Common myeloid progenitor, CD34-positive (primary cell): ENCODE results near the gene ATP8B3.

Source experiments
- CTCF ChIA-PET: fragments of 350-600 bp; sonication (Branson Sonifier 250); formaldehyde crosslinking; loops from one replicate; lab custom pipeline; 2021; ENCODE audit warnings: antibody characterized with exemption; lab: Charles Lee
- POLR2A ChIA-PET: fragments of 350-600 bp; sonication (Branson Sonifier 250); formaldehyde crosslinking; loops from one replicate; lab custom pipeline; 2021; ENCODE audit warnings: antibody characterized with exemption; lab: Charles Lee
- DNase-seq, 3 donors: peaks; one replicate each; pipeline versions ENCODE4 v3.0.0 to v3.0.0-alpha.2; 2013
- H3K27ac ChIP-seq, 2 experiments: 1 replicate in 1 of 2; 2 replicates in 1 of 2; pipeline ENCODE4 v1.7.0; 2013; ENCODE audit warnings: inconsistent platforms in 2 of 2, low read length in 2 of 2, mild to moderate bottlenecking in 2 of 2, low read depth in 1 of 2, moderate library complexity in 1 of 2; ENCODE audit not compliant: severe bottlenecking in 2 of 2, insufficient read depth in 1 of 2, poor library complexity in 1 of 2
- H3K27me3 ChIP-seq, 5 experiments: replicated peaks in 2 of 5; 1 replicate in 3 of 5; 2 replicates in 2 of 5; pipeline versions ENCODE4 v1.6.1 to v1.7.0; 2013; ENCODE audit warnings: low read length in 4 of 5, mild to moderate bottlenecking in 2 of 5, moderate library complexity in 2 of 5, inconsistent platforms in 1 of 5; ENCODE audit not compliant: insufficient read depth in 5 of 5, control insufficient read depth in 4 of 5
- H3K36me3 ChIP-seq, 4 experiments: 1 replicate in 2 of 4; 2 replicates in 2 of 4; pipeline versions ENCODE4 v1.6.1 to v1.7.0; 2013; ENCODE audit warnings: low read length in 3 of 4, control low read depth in 1 of 4, mild to moderate bottlenecking in 1 of 4; ENCODE audit not compliant: control insufficient read depth in 4 of 4, insufficient read depth in 4 of 4
- H3K4me1 ChIP-seq, 4 experiments: 1 replicate in 3 of 4; 2 replicates in 1 of 4; pipeline versions ENCODE4 v1.6.1 to v1.7.1; 2013; ENCODE audit warnings: low read length in 3 of 4, mild to moderate bottlenecking in 3 of 4, control low read depth in 1 of 4, inconsistent platforms in 1 of 4, moderate library complexity in 1 of 4; ENCODE audit not compliant: control insufficient read depth in 4 of 4, insufficient read depth in 4 of 4; ENCODE audit errors: control extremely low read depth in 1 of 4
- H3K4me3 ChIP-seq, 7 experiments: 1 replicate in 4 of 7; 2 replicates in 3 of 7; pipeline versions ENCODE4 v1.5.1 to v1.7.0; 2013; ENCODE audit warnings: mild to moderate bottlenecking in 7 of 7, low read length in 6 of 7, moderate library complexity in 6 of 7, inconsistent platforms in 2 of 7, low read depth in 2 of 7, control low read depth in 1 of 7; ENCODE audit not compliant: insufficient read depth in 4 of 7, control insufficient read depth in 1 of 7; ENCODE audit errors: extremely low read depth in 1 of 7
- H3K9me3 ChIP-seq, 5 experiments: 1 replicate in 4 of 5; 2 replicates in 1 of 5; pipeline versions ENCODE4 v1.6.1 to v1.7.1; 2013; ENCODE audit warnings: low read length in 4 of 5, mild to moderate bottlenecking in 2 of 5, inconsistent platforms in 1 of 5, low read depth in 1 of 5, moderate library complexity in 1 of 5; ENCODE audit not compliant: control insufficient read depth in 4 of 5, insufficient read depth in 2 of 5; ENCODE audit errors: control extremely low read depth in 1 of 5
- WGBS: methylation state at CpG from one replicate; pipeline ENCODE4 v1.1.5; 2013; ENCODE audit not compliant: insufficient coverage; 5-methylcytosine and 5-hydroxymethylcytosine counted together

The ATP8B3 gene

GRCh38 chr19:1816530-1817298 is 4.6 kb upstream of the ATP8B3 start:
- POLR2A ChIA-PET = no interaction called here

GRCh38 chr19:1815605-1816529 is 3.8 kb upstream of the ATP8B3 start:
- WGBS = 98% methylated on average over 50 of the region's 61 CpGs
- no peak for DNase-seq
- Histone ChIP-seq H3K27me3 (no peaks in the 10 kb centered on the region), H3K36me3 (peaks cover 0 to 63% (median 40%) of the 10 kb centered on the region in 4 experiments), H3K4me1 (peaks cover 0 to 25% (median 22%) of the 10 kb centered on the region in 4 experiments), H3K27ac (no peak overlapping the region), H3K4me3 (no peak overlapping the region), H3K9me3 (no peaks in the 10 kb centered on the region)
- CTCF ChIA-PET = interaction anchor here (1.2 to 2.5 kb wide), 3 partner anchors 10 to 28 kb away, joined by 4 to 17 read pairs (median 14); no protein-coding TSS in a partner anchor
- POLR2A ChIA-PET = no interaction called here

More at GRCh38 chr19:1816530-1817298, 4.6 kb upstream of the ATP8B3 start:
- H3K27me3 ChIP-seq = no peaks in the 10 kb centered on the region
- peaks cover 0 to 20% (median 17%) of the 10 kb centered on the region in 4 experiments for H3K4me1 ChIP-seq
- H3K9me3 ChIP-seq = no peaks in the 10 kb centered on the region
- DNase-seq = no peak
- H3K27ac ChIP-seq = no peak overlapping the region
- no peak overlapping the region for H3K4me3 ChIP-seq
- H3K36me3 ChIP-seq = peaks cover 0 to 69% (median 46%) of the 10 kb centered on the region in 4 experiments
- CTCF ChIA-PET = no interaction called here
- 97% methylated on average over 28 of the region's 36 CpGs for WGBS

GRCh38 chr19:1814833-1815604 is 2.9 kb upstream of the ATP8B3 start:
- H3K27ac ChIP-seq = no peak overlapping the region
- no peaks in the 10 kb centered on the region for H3K9me3 ChIP-seq
- DNase-seq = no peak
- peaks cover 0 to 57% (median 35%) of the 10 kb centered on the region in 4 experiments for H3K36me3 ChIP-seq
- no peaks in the 10 kb centered on the region for H3K27me3 ChIP-seq
- H3K4me3 ChIP-seq = no peak overlapping the region
- CTCF ChIA-PET = interaction anchor here (0.8 to 2.5 kb wide), 6 partner anchors 9 to 142 kb away, joined by 4 to 17 read pairs (median 4); no protein-coding TSS in a partner anchor
- POLR2A ChIA-PET = interaction anchor here (0.6 kb wide), 1 partner anchor 337 kb away, joined by 3 read pairs; no protein-coding TSS in a partner anchor
- 97% methylated on average over 17 of the region's 26 CpGs for WGBS
- peaks cover 0 to 25% (median 22%) of the 10 kb centered on the region in 4 experiments for H3K4me1 ChIP-seq

GRCh38 chr19:1814391-1814790 is 2.3 kb upstream of the ATP8B3 start:
- Histone ChIP-seq H3K27ac (no peak overlapping the region), H3K4me1 (peaks cover 0 to 25% (median 22%) of the 10 kb centered on the region in 4 experiments), H3K9me3 (no peaks in the 10 kb centered on the region), H3K4me3 (no peak overlapping the region), H3K27me3 (no peaks in the 10 kb centered on the region), H3K36me3 (peaks cover 0 to 50% (median 31%) of the 10 kb centered on the region in 4 experiments)
- DNase-seq = no peak
- ChIA-PET CTCF (interaction anchor here (0.8 to 2.5 kb wide), 8 partner anchors 10 to 142 kb away, joined by 3 to 17 read pairs (median 4); no protein-coding TSS in a partner anchor), POLR2A (interaction anchor here (0.6 kb wide), 1 partner anchor 336 kb away, joined by 3 read pairs; no protein-coding TSS in a partner anchor)
- 98% methylated on average over 5 of the region's 10 CpGs for WGBS

- CTCF ChIA-PET = interaction anchor here (0.8 to 2.5 kb wide), 7 partner anchors 11 to 35 kb away, joined by 3 to 17 read pairs (median 5); no protein-coding TSS in a partner anchor
- Histone ChIP-seq H3K36me3 (peaks cover 0 to 41% (median 27%) of the 10 kb centered on the region in 4 experiments), H3K4me1 (peaks cover 0 to 25% (median 22%) of the 10 kb centered on the region in 4 experiments), H3K27ac (peak overlapping the region in 1 of 2 experiments; percentile 58), H3K4me3 (peak overlapping the region in 6 of 7 experiments; percentile 63 to 89 (median 72)), H3K9me3 (no peaks in the 10 kb centered on the region), H3K27me3 (no peaks in the 10 kb centered on the region)
- no peak for DNase-seq
- POLR2A ChIA-PET = no interaction called here
- WGBS = 72% methylated on average over 20 of the region's 21 CpGs
These were observed 1.4 kb upstream of the ATP8B3 start for GRCh38 chr19:1813192-1814182.
